Tibial nerve (tissue), 4 donors: ENCODE data around the gene CWF19L1.

Experiments
- EP300 ChIP-seq, 2 donors: sonication (generic); formaldehyde crosslinking; IDR thresholded peaks; one replicate each; pipeline ENCODE4 v1.6.1; 2017; ENCODE audit warnings: antibody characterized with exemption in 2 of 2, mild to moderate bottlenecking in 1 of 2
- POLR2A ChIP-seq, 2 donors: fragments of 450-650 bp; IDR thresholded peaks; one replicate each; pipeline ENCODE4 v1.6.1; 2017; ENCODE audit warnings: antibody characterized with exemption in 2 of 2, mild to moderate bottlenecking in 2 of 2, moderate library complexity in 2 of 2
- TF ChIP-seq, protein P1 (sequence below), 5 experiments: fragments of 200-600 bp in 3 of 5; fragments of 450-650 bp in 2 of 5; sonication (generic) in 3 of 5; IDR thresholded peaks; one replicate each; pipeline ENCODE4 v1.5.1; 2016 to 2019; ENCODE audit warnings: antibody characterized with exemption in 5 of 5, mild to moderate bottlenecking in 3 of 5, moderate library complexity in 2 of 5

DNA sequence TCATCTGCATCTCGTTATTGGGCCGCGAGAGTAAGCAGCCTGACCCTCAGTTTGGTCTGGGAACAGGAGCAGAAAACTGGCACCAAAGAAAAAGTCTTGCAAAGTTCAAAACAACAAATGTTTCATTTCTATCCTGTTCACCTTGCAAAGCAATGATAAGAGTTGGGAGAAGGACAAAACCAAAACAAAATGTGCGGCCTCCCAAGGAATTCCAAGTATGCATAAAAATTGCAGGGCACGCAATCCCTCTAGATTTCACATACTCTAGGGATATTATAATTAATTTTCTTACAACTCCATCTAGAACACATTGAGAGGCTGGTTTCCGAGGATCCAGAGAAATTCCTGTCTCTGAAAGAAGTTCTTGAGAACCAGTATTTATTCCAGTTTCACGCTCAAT, 58.1 kb downstream of the CWF19L1 start:
- TF ChIP-seq, protein P1, sequence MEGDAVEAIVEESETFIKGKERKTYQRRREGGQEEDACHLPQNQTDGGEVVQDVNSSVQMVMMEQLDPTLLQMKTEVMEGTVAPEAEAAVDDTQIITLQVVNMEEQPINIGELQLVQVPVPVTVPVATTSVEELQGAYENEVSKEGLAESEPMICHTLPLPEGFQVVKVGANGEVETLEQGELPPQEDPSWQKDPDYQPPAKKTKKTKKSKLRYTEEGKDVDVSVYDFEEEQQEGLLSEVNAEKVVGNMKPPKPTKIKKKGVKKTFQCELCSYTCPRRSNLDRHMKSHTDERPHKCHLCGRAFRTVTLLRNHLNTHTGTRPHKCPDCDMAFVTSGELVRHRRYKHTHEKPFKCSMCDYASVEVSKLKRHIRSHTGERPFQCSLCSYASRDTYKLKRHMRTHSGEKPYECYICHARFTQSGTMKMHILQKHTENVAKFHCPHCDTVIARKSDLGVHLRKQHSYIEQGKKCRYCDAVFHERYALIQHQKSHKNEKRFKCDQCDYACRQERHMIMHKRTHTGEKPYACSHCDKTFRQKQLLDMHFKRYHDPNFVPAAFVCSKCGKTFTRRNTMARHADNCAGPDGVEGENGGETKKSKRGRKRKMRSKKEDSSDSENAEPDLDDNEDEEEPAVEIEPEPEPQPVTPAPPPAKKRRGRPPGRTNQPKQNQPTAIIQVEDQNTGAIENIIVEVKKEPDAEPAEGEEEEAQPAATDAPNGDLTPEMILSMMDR (IDR thresholded peaks at IDR 0.05): no peak
- no peak for TF ChIP-seq EP300 (IDR thresholded peaks at IDR 0.05)
- TF ChIP-seq POLR2A (IDR thresholded peaks at IDR 0.05): no peak
